NCI-H774 (cell line): ENCODE data around the gene UNC80.

Experiments used
- DNase-seq: peaks from one replicate; lab custom pipeline; 2025; lab: John Stamatoyannopoulos, UW

Gene UNC80

GRCh38 chr2:210028178-210028577, 256.5 kb downstream of the UNC80 start:
- no peak for DNase-seq

DNA sequence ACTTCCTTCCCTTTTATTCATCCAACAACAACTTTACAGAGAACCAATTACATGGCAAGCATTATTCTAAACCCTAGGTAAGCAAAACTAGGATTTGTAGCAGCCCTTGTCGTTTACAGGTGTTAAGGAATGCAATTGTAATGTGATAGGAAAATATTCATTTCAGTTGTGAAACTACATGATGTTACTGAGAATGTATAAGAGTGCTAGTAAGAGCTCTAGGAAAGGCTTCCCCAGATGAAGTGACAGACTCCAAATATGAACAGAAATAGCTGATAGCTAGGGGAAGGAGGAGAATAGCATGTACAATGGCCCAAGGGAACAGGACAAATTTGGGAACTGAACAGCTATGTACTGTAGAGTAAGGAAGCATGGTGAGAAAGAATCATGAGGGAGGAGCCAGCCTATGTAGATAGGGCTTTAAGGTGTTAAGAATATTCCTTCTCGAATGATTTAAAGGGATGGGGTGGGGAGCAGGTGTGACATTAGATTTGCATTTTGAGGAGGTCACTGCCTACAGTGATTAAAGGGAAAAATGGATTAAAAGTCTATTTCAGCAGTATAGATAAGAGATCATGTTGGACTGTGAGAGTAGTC, 262.6 kb downstream of the UNC80 start:
- DNase-seq: no peak

GRCh38 chr2:210035679-210036078, 264.0 kb downstream of the UNC80 start:
- no peak for DNase-seq

- no peak for DNase-seq
Measured at GRCh38 chr2:210038078-210038477, 266.4 kb downstream of the UNC80 start.

GRCh38 chr2:210046851-210047500, 275.3 kb downstream of the UNC80 start:
- no peak for DNase-seq
